DMS 273 (cell line): Measurements from ENCODE around the gene PPP1R1A.

Experiments
- DNase-seq: peaks from one replicate; lab custom pipeline; 2025; ENCODE audit not compliant: unreplicated experiment; lab: John Stamatoyannopoulos, UW

The PPP1R1A gene

DNA sequence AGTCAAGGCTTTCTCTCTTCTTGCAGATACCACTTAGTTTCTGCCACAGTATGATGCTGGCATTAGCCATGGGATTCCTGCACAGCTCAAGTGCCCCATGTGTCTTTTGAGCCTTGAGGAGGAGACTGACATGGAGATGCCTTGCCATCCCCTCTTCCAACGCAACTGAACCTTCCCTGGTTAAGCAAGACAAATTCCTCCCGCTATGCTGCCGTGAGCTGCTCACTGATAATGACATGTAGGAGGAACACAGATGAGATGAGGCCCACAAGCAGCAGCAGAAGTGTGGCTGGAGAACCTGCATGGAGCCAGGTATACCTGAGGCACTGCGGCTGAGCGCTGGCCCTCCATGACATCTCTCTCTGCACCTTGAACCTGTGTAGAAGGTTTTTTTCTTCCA lies 15.4 kb upstream of the PPP1R1A start:
- DNase-seq, result no peak

DNA sequence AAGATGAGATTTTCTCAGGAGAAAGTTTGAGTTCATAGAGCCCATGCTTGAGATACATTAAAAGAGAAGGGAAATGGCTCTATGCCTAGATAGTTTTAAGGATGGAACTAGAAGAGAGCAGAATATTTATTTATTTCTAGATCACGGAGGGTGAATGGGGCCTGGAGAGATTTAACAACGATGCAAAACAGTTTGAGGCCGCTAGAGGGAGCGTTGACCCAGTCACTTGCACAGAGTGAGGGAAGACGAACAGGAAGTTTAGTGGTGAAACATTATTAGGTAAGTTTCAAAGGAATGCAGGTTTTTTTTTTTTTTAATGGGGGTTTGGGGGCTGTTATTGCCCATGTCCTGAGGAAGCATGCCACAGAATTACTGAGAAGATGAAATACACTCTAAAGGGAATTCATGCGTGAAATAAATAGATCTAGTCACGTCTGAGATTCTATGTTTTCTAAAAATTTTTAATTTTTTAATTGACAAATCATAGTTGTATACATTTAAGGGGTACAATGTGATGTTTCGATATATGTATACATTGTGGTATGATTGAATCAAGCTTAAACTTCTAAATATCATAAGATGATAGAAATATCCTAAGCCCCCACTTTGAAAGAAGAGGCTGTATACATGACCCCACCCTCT lies 14.8 kb upstream of the PPP1R1A start:
- peak; percentile 69 for DNase-seq

DNA sequence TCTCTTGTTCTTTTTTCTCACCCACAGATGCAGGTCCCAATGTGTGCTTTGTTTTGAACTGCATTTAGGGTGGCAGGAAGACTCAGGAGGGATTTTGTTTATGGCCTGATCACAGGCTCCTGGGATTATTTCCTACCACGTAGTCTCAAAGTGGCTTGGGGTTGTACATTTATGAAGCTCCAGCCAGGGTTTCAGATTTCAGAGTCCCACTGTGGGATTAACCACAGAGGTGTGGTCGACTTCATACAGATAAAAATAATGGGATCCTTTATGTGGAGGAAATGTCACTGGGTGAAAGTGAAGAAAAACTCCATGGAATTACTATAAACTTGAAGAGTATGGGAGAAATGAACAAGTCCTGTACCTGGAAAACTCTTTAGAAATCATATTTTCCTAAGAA lies 14.2 kb upstream of the PPP1R1A start:
- DNase-seq, result no peak

DNA sequence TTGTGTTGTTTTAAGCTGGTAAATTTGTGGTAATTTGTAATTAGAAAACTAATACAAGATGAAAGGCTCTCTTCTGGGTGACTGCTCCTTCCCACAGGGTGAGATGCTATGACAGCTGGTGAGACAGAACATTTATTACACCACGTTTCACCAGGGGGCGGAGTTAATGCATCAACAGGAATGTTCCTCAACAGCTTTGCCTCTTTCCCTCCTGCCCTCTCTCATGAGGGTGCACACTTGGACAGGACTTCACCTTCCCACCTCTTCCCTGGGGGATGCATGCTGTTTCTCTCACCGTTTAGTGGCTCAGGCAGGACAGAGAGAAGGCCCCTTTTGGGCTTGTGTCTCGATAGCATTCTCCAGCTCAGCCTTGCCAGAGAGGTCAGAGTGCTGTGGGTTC lies 13.4 kb upstream of the PPP1R1A start:
- DNase-seq, result peak; percentile 40

DNA sequence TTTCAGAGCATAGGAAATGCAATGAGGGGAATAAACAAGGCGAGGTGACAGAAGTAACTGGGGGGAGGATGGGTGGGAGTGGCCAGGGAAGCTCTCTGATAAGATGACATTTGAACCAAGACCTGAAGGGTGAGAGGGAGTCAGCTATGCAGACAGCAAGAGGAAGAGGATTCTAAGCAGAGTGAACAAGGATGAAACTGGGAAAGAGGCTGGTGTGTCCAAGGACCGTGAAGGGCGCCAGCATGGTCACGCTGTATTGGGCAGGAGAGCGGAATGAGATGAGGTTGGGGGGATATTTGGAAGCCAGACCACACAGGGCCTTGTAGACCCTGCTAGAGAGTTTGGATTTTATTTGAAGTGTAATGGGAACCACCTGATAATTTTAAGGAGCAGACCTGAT lies 10.5 kb upstream of the PPP1R1A start:
- DNase-seq, result no peak

DNA sequence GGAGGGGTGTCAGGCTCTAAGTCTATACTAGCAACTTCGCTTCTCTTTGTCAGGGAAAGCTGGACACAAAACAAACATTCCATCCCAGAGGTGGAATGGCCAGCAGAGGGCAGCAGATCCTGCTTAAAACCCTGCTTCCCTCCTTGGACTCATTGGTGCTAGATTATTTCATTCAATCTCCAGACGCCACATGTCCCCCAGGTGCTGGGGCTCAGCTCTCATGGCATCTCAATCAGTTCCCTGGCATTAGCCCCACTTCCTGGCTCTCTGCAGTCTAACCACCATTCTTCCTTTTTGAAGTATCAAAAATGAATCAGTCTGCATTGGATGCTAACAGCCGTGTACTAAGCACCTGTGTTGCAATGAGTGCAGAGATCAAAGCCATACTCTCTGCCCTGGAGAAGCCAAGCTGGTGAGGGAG lies 8.1 kb upstream of the PPP1R1A start:
- DNase-seq, result peak; percentile 66

DNA sequence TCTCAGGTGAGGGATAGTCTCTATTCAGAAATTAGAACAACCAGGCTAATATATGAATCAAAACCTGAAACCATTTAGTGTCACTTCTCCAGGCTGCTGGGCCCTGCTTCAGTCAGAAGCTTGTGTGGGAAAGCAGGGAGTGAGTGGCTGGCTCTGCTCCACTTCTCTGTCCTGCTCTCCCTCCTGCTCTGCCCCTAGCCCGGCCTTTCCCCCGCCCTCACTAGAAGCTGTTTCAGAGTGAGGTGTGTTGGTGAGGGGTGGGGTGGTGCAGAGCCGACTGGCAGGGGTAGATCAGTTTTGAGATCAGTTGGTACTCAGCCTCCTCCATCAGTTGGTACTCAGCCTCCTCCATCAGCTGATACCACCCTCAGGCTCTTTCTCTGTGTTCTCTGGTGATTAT lies 7.0 kb upstream of the PPP1R1A start:
- DNase-seq, result no peak

DNA sequence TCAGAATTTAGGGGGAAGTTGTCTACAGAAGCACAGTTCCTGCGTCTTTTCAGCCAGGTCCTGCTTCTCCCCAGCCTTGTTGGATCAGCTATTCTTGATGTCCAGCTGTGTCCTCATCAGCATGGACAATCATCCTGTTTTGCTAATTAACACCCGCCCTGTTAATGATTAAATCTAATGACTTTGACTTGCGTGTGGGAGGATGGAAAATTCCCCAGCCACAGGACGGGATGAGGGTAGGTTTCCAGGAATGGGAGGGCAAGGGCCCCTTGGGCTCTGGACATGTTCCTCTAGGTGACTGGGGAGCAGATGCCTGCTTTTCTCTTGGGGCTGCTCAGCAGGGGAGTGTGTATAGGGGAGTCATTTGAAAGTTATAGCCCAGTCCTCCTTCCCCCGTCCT lies 5.3 kb upstream of the PPP1R1A start:
- no peak for DNase-seq

DNA sequence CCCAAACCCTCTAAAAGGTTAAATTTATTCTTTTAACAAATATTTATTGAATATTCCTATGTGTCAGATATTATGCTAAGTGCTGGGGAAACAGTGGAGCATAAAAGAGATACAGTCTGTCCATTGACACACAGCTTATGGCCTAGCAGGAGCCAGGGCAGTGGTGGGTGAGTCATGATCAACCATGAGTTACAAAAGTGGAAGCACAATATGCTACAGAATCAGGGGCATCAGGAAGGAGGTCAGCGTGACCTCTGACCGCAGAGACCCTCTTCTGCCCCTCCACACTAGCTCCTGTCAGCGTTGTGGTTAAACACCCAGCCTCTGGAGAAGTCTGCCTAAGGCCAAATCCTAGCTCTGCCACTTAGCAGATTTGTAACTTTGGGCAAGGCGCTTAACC lies 4.7 kb upstream of the PPP1R1A start:
- no peak for DNase-seq

DNA sequence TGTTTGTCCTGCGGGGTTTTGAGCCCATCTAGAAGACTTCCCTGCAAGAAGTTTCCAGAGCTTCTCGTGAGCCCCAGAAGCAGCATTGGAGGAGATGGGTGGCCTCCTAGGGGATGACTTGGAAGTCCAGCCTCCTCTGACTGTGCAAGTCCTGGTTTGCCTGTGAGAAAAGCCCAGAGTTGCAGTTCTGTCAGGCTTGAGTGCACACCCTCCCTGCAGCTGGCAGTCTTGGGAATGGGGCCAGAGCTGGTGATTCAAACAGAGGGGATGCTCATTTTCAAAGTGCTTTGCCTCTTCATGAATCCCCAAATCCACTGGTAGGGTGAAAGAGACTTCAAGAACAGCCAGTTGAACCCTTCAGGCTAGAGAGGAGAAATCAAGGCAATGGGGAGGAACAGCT lies 3.9 kb upstream of the PPP1R1A start:
- DNase-seq, result peak; percentile 34

DNA sequence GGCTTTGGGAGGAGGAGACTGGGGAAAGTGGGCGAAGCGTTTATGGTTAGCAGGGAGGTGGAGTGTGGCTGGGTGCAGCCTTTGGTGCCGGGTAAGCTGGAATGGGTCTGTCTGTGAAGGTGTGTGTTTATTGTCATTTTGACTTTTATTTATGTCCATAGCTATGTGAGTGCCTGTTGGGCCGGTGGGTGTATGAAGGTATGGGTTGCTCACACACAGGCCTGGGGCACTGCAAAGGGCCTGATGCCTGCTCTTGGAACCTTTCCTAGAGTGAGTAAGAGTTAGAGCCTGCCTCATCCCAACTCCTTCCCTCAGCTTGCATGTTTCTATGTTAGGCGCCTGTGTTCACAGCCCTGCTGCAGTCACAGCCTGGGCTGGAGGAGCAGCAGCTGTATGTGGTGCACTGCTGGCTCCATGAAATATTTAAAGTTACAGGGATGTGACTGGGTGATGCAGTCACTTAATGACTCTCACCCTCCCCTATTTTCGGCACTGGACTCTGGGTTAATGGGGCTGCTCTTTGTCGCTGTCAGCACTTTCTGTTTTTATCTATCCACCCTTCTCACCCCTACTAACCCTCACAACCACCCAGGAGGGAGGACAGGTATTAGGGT lies 2.6 kb upstream of the PPP1R1A start:
- DNase-seq, result no peak

DNA sequence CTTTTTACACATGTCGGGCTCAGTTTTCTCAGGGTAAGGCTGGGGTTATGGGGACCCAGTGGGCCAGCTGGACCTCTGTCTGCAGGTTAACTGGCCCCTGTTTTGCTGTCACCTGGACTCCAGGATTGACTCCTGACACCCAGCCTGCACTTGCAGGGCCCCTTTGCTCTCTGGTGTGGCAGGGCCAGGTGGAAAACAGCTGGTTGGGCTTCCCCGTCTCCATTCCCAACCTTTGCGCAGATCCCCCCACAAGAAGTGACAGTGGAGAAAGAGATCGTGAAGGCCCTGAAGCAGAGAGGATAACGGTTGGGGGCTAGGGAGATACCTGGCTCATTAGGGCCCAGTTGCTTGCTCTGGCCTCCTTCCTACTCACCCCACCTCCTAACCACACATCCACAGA lies 1.5 kb upstream of the PPP1R1A start:
- no peak for DNase-seq

DNA sequence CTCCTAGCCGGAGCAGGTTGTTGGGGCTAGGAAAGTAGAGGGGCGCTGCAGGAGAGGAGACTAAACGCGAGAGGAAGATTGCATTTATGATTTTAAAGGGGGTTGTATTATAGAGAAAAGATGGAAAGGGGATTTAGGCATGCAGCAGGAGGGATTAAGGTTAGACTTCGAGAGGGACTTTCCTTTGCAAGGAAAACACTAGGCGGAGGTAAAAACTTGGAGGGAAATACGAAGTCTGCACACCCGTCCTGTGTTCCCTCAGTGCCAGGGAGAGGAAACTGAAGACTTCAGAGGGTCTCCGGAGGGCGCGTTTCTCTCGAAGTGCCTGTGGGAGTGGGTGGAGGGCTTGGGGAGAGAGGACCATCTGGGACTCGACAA lies 420 bp upstream of the PPP1R1A start:
- no peak for DNase-seq

DNA sequence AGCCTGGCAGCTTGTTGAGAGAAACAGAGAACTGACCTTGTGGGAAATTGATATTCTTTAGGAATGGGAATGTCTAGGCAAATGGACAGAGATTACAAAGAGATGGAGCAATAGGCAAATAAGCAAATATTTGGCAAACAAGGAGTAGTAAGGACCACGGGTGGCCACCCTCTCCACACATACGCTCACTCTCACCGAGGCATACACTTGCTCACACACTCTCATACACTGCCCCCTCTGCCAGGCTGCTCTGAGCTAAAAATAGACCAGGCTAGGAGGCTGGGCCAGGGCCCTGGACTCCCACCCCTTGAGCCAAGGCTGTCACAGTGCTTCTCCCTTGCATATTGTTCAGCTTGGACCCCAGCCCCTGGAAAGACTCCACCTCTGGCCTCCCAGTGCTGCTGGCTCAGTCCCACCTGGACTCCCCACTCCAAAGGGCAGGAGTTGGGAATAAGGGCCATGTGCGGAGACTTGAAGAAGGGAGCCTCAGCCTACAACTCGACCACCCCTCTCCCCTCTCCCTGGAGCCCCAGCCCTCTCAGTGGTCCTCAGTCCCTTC lies 1.1 kb downstream of the PPP1R1A start:
- DNase-seq, result no peak

DNA sequence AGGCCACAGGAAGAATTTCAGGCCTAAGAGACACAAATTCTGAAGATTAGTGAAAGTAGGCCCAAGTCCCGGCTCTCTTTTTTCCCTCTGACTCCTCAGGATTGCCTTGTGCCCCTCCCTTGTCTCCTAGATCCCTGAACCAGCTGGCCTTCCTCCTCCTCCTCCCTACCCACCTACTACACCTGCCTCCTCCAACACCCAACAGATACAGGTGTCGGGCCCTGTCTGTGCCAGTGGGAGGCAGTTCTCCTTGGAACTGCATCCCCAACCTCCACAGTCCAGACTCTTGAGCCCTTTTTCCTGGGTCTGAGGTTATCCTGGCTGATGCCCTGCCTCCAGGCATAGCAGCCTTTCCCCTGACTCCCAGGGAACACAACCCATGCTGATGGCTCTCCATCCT lies 1.8 kb downstream of the PPP1R1A start:
- no peak for DNase-seq

DNA sequence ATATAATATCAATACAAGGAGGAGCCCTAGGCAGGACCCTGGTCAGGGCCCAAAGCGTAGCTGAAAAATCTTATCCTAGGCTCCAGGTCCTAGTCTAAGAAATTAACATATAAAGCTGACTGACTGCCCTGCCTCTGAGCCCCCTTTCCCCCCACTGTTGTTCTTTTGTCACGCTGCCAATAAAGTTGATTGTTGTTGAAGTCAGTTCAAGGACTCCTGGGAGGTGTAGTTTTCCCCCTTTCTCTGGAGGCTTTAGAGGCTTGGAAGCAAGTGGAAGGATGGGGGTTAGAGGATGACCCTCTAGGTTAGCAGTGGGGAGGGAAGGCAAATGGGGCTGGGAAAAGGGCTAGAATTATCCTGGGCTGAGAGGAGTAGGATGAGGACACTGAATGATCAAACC lies 3.2 kb downstream of the PPP1R1A start:
- DNase-seq, result no peak

DNA sequence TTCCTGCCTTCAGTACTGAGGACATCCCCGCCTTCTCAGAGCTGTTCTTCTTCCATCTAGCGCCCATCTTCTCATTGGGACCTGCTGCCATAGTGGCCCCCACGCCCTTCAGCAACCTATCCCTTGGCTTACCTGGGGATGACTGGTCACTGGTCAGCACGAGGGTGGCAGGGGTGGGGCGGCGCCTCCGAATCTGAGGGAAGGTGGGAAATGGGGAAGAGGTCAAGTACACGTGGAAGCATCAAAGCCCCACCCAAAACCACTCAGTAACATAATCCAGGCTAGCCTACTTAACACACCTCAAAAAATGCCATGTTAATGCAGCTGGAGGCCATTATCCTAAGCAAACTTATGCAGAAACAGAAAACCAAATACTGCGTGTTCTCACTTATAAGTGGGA lies 4.3 kb downstream of the PPP1R1A start:
- no peak for DNase-seq

DNA sequence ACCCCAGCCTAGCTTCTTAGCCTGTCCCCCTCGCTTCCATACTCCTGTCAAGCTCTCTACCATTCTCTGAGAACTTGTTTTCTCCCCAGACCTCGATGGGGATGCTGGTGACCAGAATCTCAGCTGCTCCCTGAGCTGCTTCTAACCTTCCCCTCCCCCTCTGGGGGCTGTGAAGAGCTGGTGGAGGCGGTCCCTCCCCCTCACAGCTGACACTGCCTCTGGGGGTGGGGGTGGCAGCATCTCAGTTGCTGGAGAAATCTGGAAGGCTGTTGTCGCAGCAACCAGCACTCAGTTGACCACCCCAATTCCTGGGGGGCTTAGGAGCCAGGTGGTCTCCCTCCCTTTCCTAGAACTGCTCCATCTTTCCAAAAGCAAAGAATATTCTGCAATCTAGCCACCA lies 4.7 kb downstream of the PPP1R1A start:
- DNase-seq, result no peak

DNA sequence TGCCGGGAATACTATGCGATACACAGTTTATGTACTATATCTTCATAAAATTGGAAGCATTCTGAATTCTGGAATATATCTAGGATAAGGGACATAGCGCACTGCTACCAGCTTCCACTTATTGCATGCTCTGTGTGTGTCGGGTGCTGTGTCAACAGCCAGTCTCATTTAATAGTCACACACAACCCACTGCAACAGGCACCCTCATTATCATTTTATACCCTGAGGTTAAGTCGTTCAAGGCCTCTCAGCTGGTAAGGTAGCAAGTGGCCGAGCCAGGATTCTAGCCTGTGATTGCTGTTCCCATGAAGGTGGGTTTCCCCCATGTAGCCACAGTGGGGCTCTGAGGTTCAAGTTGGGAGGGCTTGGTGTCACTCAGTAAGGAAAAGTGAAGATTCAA lies 7.0 kb downstream of the PPP1R1A start:
- no peak for DNase-seq

DNA sequence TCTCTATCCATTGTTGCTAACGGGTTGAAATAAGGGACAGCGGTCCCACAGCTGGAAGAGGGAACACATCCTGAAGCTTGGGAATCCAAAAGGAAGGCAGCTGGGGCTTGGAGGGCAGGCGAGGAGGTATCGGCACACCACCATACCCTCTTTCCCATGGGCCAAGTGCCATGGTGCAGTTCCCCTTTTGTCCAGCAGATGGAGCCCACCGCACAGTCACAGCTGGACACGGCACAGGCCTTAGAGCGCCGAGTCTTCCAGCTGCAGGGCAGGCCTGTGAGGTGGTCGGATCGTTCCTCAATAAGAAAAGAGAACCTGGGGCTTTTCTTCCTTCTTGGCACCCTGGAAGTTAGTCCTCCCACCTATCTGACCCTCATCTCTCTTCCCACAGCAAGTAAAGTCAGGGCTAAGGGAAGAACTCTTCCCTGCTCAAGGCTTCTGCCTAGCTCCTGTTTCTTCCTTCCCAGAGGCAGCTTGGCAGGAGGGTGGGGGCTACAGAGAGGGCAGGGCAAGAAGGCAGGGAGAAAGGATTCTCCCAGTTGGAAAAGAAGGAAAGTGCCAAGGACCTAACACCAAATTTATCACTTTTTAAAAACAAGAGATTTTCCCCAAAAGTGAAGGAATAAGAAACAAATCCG lies 8.6 kb downstream of the PPP1R1A start:
- DNase-seq, result peak; percentile 82

DNA sequence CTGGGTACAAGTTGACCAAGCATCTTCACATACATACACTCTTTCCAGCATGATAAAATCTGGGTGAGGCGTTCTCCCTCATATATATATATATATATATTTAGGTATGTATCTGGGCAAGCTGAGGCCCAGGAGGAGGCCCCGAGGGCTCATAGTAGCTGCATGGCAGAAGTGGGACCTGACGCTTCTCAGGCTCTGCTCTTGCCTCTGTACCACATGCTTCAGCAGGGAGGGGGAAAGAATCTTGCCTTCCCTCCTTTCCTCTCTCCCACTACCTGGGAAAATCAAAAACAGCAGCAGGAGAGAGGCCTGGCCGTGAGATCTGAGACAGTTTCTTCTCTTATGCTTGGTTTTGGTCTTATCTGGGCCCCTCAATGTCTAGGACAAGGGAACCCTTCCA lies 9.2 kb downstream of the PPP1R1A start:
- DNase-seq, result no peak

DNA sequence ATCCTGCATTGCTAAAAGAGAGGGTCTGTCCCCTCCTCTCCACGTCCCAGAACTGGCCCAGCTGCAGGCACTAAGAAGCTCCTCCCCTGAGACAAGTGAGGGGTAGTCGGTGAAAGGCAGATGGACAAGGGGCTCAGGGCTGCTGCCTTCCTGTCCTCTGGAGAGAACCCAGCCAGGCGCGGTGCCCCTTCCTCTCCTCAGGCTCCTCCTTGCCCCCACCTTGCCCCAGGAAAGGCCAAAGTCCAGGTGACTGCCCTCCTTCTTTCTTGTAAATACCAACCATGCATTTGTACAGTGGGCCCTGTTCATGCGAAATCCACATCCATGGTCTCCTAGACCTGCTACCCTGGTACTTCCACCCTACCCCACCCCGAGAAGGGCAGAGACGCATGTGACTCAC lies 9.7 kb downstream of the PPP1R1A start:
- no peak for DNase-seq

DNA sequence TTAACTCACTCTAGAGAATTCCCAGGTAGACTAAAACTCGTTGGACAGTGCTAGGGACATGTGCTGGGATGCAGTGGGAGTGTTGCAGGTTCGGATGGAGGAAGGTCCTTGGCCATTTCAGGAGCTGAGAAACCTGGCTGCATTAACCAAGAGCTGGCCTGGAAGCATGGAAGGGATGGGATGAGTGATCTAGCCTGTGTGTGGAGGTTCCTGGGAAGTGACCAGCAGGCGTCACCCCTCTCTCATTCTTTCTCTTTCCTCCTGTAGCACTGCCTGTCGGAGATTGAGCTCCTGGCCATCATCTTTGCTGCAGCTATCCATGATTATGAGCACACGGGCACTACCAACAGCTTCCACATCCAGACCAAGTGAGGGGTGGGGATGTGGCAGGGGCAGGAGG lies 15.6 kb downstream of the PPP1R1A start:
- no peak for DNase-seq
